ENCODE data around the gene NHERF1.

Gene NHERF1

DNA sequence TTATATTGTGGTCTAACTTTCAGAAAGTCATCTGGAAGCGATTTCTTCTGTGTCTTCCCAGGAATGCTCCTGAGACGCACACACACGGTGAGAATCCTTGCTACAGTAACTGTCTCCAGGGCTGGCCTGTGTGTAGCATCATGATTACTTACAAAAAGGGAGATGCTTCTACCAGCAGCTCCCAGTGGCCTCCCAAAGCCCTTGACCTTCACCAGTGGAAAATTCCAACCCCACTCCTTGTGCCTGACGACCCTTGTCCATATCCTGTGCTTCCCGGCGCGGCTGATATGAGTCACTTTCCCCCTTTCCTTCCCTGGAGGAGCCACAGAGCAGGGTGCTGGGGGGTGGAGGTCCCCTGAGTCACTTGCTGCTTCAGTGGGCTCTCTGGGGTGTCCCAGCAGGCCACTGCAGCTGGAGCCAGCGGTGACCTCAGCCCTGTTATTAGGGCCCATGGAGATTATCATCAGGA is 49.8 kb downstream of the NHERF1 start:
- Histone ChIP-seq H3K4me3 (ENCODE audit: low read length) (no peak overlapping the region), H3K79me2 (ENCODE audit: low read length) (no peaks in the 10 kb centered on the region), H3K9ac (ENCODE audit: low read length) (no peak overlapping the region), H3K27me3 (replicated peaks; ENCODE audit: insufficient read depth, low read length) (no peaks in the 10 kb centered on the region), H3K9me3 (replicated peaks; ENCODE audit: insufficient read depth, low read length) (no peaks in the 10 kb centered on the region), H3F3A (ENCODE audit: insufficient read depth, low read length) (no peaks in the 10 kb centered on the region), H3K4me2 (ENCODE audit: low read depth, low read length) (no peak overlapping the region), H4K20me1 (ENCODE audit: insufficient read depth, low read length) (no peaks in the 10 kb centered on the region), H3K27ac (ENCODE audit: low read length) (no peak overlapping the region), H3K4me1 (ENCODE audit: low read length) (no peaks in the 10 kb centered on the region), H2AFZ (ENCODE audit: low read length) (no peak overlapping the region), H3K9me2 (replicated peaks; ENCODE audit: insufficient read depth, low read length) (no peaks in the 10 kb centered on the region), H3K36me3 (replicated peaks; ENCODE audit: insufficient read depth, low read length) (no peaks in the 10 kb centered on the region)
- DNase-seq = no peak
- TF ChIP-seq EZH2phosphoT487 (IDR thresholded peaks at IDR 0.05; ENCODE audit: low read length) (no peak), EZH2 (optimal IDR thresholded peaks at IDR 0.05; ENCODE audit: low read depth, low read length) (no peak)
- TF ChIP-seq, protein P1, sequence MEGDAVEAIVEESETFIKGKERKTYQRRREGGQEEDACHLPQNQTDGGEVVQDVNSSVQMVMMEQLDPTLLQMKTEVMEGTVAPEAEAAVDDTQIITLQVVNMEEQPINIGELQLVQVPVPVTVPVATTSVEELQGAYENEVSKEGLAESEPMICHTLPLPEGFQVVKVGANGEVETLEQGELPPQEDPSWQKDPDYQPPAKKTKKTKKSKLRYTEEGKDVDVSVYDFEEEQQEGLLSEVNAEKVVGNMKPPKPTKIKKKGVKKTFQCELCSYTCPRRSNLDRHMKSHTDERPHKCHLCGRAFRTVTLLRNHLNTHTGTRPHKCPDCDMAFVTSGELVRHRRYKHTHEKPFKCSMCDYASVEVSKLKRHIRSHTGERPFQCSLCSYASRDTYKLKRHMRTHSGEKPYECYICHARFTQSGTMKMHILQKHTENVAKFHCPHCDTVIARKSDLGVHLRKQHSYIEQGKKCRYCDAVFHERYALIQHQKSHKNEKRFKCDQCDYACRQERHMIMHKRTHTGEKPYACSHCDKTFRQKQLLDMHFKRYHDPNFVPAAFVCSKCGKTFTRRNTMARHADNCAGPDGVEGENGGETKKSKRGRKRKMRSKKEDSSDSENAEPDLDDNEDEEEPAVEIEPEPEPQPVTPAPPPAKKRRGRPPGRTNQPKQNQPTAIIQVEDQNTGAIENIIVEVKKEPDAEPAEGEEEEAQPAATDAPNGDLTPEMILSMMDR (IDR thresholded peaks at IDR 0.05; ENCODE audit: low read length) = no peak

DNA sequence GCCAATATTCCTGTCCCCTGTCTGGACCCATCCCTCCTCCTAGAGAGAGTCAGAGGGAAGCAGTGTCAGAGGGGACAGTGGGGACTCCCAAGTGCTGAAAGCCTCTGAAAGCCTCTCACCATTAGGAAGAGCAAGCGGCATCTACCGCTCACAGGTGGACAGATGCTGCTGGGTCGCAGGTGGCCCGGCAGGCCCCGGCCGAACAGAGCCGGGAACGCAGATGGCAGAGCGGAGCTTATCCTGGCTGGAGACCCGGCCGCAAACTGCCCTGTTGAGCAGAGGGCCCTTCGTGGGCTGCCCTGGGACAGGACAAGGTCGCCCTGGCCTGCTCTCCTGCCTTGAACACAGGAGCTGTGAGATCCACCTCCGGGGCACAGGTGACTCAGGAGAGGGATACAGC is 50.7 kb downstream of the NHERF1 start:
- Histone ChIP-seq H3F3A (ENCODE audit: insufficient read depth, low read length) (no peaks in the 10 kb centered on the region), H3K27me3 (replicated peaks; ENCODE audit: insufficient read depth, low read length) (no peaks in the 10 kb centered on the region), H3K79me2 (ENCODE audit: low read length) (no peaks in the 10 kb centered on the region), H3K36me3 (replicated peaks; ENCODE audit: insufficient read depth, low read length) (no peaks in the 10 kb centered on the region), H3K9me2 (replicated peaks; ENCODE audit: insufficient read depth, low read length) (no peaks in the 10 kb centered on the region), H2AFZ (ENCODE audit: low read length) (no peak overlapping the region), H4K20me1 (ENCODE audit: insufficient read depth, low read length) (no peaks in the 10 kb centered on the region), H3K4me3 (ENCODE audit: low read length) (no peak overlapping the region), H3K4me2 (ENCODE audit: low read depth, low read length) (no peak overlapping the region), H3K9me3 (replicated peaks; ENCODE audit: insufficient read depth, low read length) (no peaks in the 10 kb centered on the region), H3K9ac (ENCODE audit: low read length) (no peak overlapping the region), H3K4me1 (ENCODE audit: low read length) (no peaks in the 10 kb centered on the region), H3K27ac (ENCODE audit: low read length) (no peak overlapping the region)
- TF ChIP-seq, protein P1 (IDR thresholded peaks at IDR 0.05; ENCODE audit: low read length) = no peak
- TF ChIP-seq EZH2phosphoT487 (IDR thresholded peaks at IDR 0.05; ENCODE audit: low read length) (no peak), EZH2 (optimal IDR thresholded peaks at IDR 0.05; ENCODE audit: low read depth, low read length) (no peak)
- no peak for DNase-seq

- TF ChIP-seq EZH2 (optimal IDR thresholded peaks at IDR 0.05; ENCODE audit: low read depth, low read length) (no peak), EZH2phosphoT487 (IDR thresholded peaks at IDR 0.05; ENCODE audit: low read length) (no peak)
- TF ChIP-seq, protein P1 (IDR thresholded peaks at IDR 0.05; ENCODE audit: low read length) = no peak
- Histone ChIP-seq H3K4me3 (ENCODE audit: low read length) (no peak overlapping the region), H3K9me2 (replicated peaks; ENCODE audit: insufficient read depth, low read length) (no peaks in the 10 kb centered on the region), H3F3A (ENCODE audit: insufficient read depth, low read length) (no peaks in the 10 kb centered on the region), H3K9me3 (replicated peaks; ENCODE audit: insufficient read depth, low read length) (no peaks in the 10 kb centered on the region), H3K79me2 (ENCODE audit: low read length) (no peaks in the 10 kb centered on the region), H3K36me3 (replicated peaks; ENCODE audit: insufficient read depth, low read length) (no peaks in the 10 kb centered on the region), H3K4me2 (ENCODE audit: low read depth, low read length) (no peak overlapping the region), H2AFZ (ENCODE audit: low read length) (no peak overlapping the region), H3K9ac (ENCODE audit: low read length) (no peak overlapping the region), H3K27ac (ENCODE audit: low read length) (no peak overlapping the region), H3K27me3 (replicated peaks; ENCODE audit: insufficient read depth, low read length) (no peaks in the 10 kb centered on the region), H4K20me1 (ENCODE audit: insufficient read depth, low read length) (no peaks in the 10 kb centered on the region), H3K4me1 (ENCODE audit: low read length) (no peaks in the 10 kb centered on the region)
- DNase-seq = no peak
Observed at GRCh38 chr17:74800531-74800930, 52.1 kb downstream of the NHERF1 start.
